HepG2 (cell line): ENCODE data around the gene FOCAD. TPM values are rescaled to one million over a fixed set of nuclear protein-coding genes. Genes with fewer than 3 reads are reported as not detected.
A peak's percentile ranks its signal among the peaks of the same experiment; 100 is the strongest.

ENCODE experiments used
- ATF1 ChIP-seq: IDR thresholded peaks from 2 replicates; pipeline ENCODE4 v1.6.1; 2016; ENCODE audit warnings: mild to moderate bottlenecking, control low read depth
- CREM ChIP-seq, 2 experiments: sonication (generic) in 1 of 2; formaldehyde crosslinking in 1 of 2; IDR thresholded peaks; 2 replicates each; pipeline versions ENCODE4 v1.4.0 to v1.6.1; 2016 to 2020; ENCODE audit warnings: antibody characterized with exemption in 1 of 2, mild to moderate bottlenecking in 1 of 2, missing genetic modification reagents in 1 of 2
- E2F2 ChIP-seq: sonication (generic); formaldehyde crosslinking; IDR thresholded peaks from 2 replicates; pipeline ENCODE4 v1.4.0; 2020; ENCODE audit warnings: missing genetic modification reagents, borderline replicate concordance
- ELF4 ChIP-seq: sonication (generic); formaldehyde crosslinking; IDR thresholded peaks from 2 replicates; pipeline ENCODE4 v1.5.0; 2020; ENCODE audit warnings: missing genetic modification reagents, mild to moderate bottlenecking, moderate library complexity, borderline replicate concordance
- FOSL1 ChIP-seq: sonication (generic); formaldehyde crosslinking; IDR thresholded peaks from 2 replicates; pipeline ENCODE4 v1.9.0; 2021; ENCODE audit warnings: missing genetic modification reagents, borderline replicate concordance
- GABPB1 ChIP-seq: IDR thresholded peaks from 2 replicates; pipeline ENCODE4 v1.6.1; 2016; ENCODE audit warnings: mild to moderate bottlenecking, missing genetic modification reagents, moderate library complexity, missing compliant biosample characterization
- GTF2F1 ChIP-seq: fragments of 150-350 bp; IDR thresholded peaks from 2 replicates; pipeline ENCODE4 v1.6.1; 2014; ENCODE audit warnings: low read length
- KDM1A ChIP-seq: IDR thresholded peaks from 2 replicates; pipeline ENCODE4 v1.6.1; 2016; ENCODE audit warnings: missing compliant biosample characterization
- KDM2A ChIP-seq: sonication (generic); formaldehyde crosslinking; IDR thresholded peaks from 2 replicates; pipeline ENCODE4 v1.4.0; 2020; ENCODE audit warnings: low read depth, missing genetic modification reagents, borderline replicate concordance
- MAFK ChIP-seq, 2 experiments: IDR thresholded peaks in 1 of 2; conservative IDR thresholded peaks in 1 of 2; 2 replicates each; pipeline ENCODE4 v1.6.1; 2011; ENCODE audit warnings: improper control_type of control experiment in 2 of 2, low read length in 2 of 2
- MED1 ChIP-seq: sonication (generic); formaldehyde crosslinking; IDR thresholded peaks from 2 replicates; pipeline ENCODE4 v1.4.0; 2020; ENCODE audit warnings: missing genetic modification reagents
- MIXL1 ChIP-seq: IDR thresholded peaks from 2 replicates; pipeline ENCODE4 v1.6.1; 2016
- NCOA5 ChIP-seq: sonication (generic); formaldehyde crosslinking; IDR thresholded peaks from 2 replicates; pipeline ENCODE4 v1.4.0; 2020; ENCODE audit warnings: missing genetic modification reagents
- PTBP1 ChIP-seq: fragments of 200-400 bp; formaldehyde crosslinking; IDR thresholded peaks from 2 replicates; pipeline ENCODE4 v1.6.1; 2018; ENCODE audit warnings: low read length, low read depth; ENCODE audit not compliant: poor library complexity, severe bottlenecking
- RARG ChIP-seq: sonication (generic); formaldehyde crosslinking; IDR thresholded peaks from 2 replicates; pipeline ENCODE4 v1.4.0; 2020; ENCODE audit warnings: low read depth, mild to moderate bottlenecking, missing genetic modification reagents
- RBM22 ChIP-seq: fragments of 200-400 bp; formaldehyde crosslinking; optimal IDR thresholded peaks from 2 replicates; pipeline ENCODE3; 2017; ENCODE audit warnings: mild to moderate bottlenecking, low read length, moderate library complexity
- RXRB ChIP-seq: IDR thresholded peaks from 2 replicates; pipeline ENCODE4 v1.6.1; 2016; ENCODE audit warnings: borderline replicate concordance, missing genetic modification reagents, missing compliant biosample characterization
- SALL1 ChIP-seq: sonication (generic); formaldehyde crosslinking; IDR thresholded peaks from 2 replicates; pipeline ENCODE4 v1.8.0; 2022; ENCODE audit warnings: mild to moderate bottlenecking, missing genetic modification reagents
- SMAD3 ChIP-seq: sonication (generic); formaldehyde crosslinking; IDR thresholded peaks from 2 replicates; pipeline ENCODE4 v1.4.0; 2020; ENCODE audit warnings: missing genetic modification reagents
- SOX6 ChIP-seq, 2 experiments: fragments of 450-650 bp in 1 of 2; sonication (generic) in 1 of 2; formaldehyde crosslinking in 1 of 2; IDR thresholded peaks; 2 replicates each; pipeline versions ENCODE4 v1.4.0 to v1.6.1; 2017 to 2020; ENCODE audit warnings: antibody characterized with exemption in 1 of 2, mild to moderate bottlenecking in 1 of 2, missing genetic modification reagents in 1 of 2
- SUZ12 ChIP-seq: fragments of 150-350 bp; IDR thresholded peaks from 2 replicates; pipeline ENCODE4 v1.6.1; 2014; ENCODE audit warnings: low read depth, low read length
- TAF1 ChIP-seq: sonication (generic); formaldehyde crosslinking; IDR thresholded peaks from 2 replicates; pipeline ENCODE4 v1.4.0; 2020; ENCODE audit warnings: missing genetic modification reagents
- TCF7 ChIP-seq: sonication (generic); IDR thresholded peaks from 2 replicates; pipeline ENCODE4 v1.6.1; 2016; ENCODE audit warnings: antibody characterized with exemption, low read depth
- ZC3H13 ChIP-seq: sonication (generic); formaldehyde crosslinking; IDR thresholded peaks from 2 replicates; pipeline ENCODE4 v1.8.1; 2023; ENCODE audit warnings: mild to moderate bottlenecking, missing genetic modification reagents, moderate library complexity
- ZFP36L1 ChIP-seq: sonication (generic); formaldehyde crosslinking; IDR thresholded peaks from 2 replicates; pipeline ENCODE4 v1.8.0; 2022; ENCODE audit warnings: mild to moderate bottlenecking, missing genetic modification reagents, moderate library complexity
- ZNF549 ChIP-seq: sonication (generic); formaldehyde crosslinking; IDR thresholded peaks from 2 replicates; pipeline ENCODE4 v1.5.0; 2020; ENCODE audit warnings: missing genetic modification reagents
- ZNF572 ChIP-seq: sonication (generic); formaldehyde crosslinking; IDR thresholded peaks from 2 replicates; pipeline ENCODE4 v1.5.1; 2020; ENCODE audit warnings: mild to moderate bottlenecking, missing genetic modification reagents
- ZNF614 ChIP-seq: IDR thresholded peaks from 2 replicates; pipeline ENCODE4 v1.6.1; 2018; ENCODE audit warnings: missing biosample characterization, missing genetic modification reagents, inconsistent platforms, borderline replicate concordance
- ZNF616 ChIP-seq: sonication (generic); formaldehyde crosslinking; IDR thresholded peaks from 2 replicates; pipeline ENCODE4 v1.5.0; 2020; ENCODE audit warnings: low read depth, mild to moderate bottlenecking, missing genetic modification reagents
- ZNF678 ChIP-seq: sonication (generic); formaldehyde crosslinking; IDR thresholded peaks from 2 replicates; pipeline ENCODE4 v1.4.0; 2020; ENCODE audit warnings: mild to moderate bottlenecking, missing genetic modification reagents
- ZNF790 ChIP-seq: sonication (generic); formaldehyde crosslinking; IDR thresholded peaks from 2 replicates; pipeline ENCODE4 v1.8.0; 2022; ENCODE audit warnings: missing genetic modification reagents, mild to moderate bottlenecking, borderline replicate concordance
- ZNF878 ChIP-seq: sonication (generic); formaldehyde crosslinking; IDR thresholded peaks from 2 replicates; pipeline ENCODE4 v1.8.1; 2023; ENCODE audit warnings: mild to moderate bottlenecking, missing genetic modification reagents, moderate library complexity
- ZSCAN20 ChIP-seq: sonication (generic); formaldehyde crosslinking; IDR thresholded peaks from 2 replicates; pipeline ENCODE4 v1.4.0; 2020; ENCODE audit warnings: missing genetic modification reagents, mild to moderate bottlenecking, borderline replicate concordance
- polyA plus RNA-seq, 8 experiments: library from polyadenylated mRNA; depleted of rRNA in 3 of 8; stranded (reverse) in 7 of 8; unstranded in 1 of 8; fragments of >200 nt; fragmentation: Illumina TruSeq in 4 of 8; extraction: Trizol in 4 of 8; gene quantifications; 2 replicates each; pipeline versions ENCODE4 v1.2.1 to v1.2.3, GENCODE V29; 2011 to 2016; ENCODE audit warnings: low read depth in 4 of 8, missing spikeins in 1 of 8, mixed read lengths in 1 of 8; ENCODE audit not compliant: insufficient read depth in 1 of 8
- total RNA-seq, 5 experiments: library from RNA; depleted of rRNA; stranded (reverse); fragments of >200 nt; fragmentation: Illumina TruSeq; extraction: Trizol; gene quantifications; 2 replicates each; pipeline ENCODE4 v1.2.3, GENCODE V29; 2016; ENCODE audit warnings: low read depth in 1 of 5

The FOCAD gene
- total and polyA plus RNA-seq, 2 of the 13 experiments (the other 11 are each of a cell fraction or from before 2014, with no cell fraction given): 18.0 to 31.1 TPM

DNA sequence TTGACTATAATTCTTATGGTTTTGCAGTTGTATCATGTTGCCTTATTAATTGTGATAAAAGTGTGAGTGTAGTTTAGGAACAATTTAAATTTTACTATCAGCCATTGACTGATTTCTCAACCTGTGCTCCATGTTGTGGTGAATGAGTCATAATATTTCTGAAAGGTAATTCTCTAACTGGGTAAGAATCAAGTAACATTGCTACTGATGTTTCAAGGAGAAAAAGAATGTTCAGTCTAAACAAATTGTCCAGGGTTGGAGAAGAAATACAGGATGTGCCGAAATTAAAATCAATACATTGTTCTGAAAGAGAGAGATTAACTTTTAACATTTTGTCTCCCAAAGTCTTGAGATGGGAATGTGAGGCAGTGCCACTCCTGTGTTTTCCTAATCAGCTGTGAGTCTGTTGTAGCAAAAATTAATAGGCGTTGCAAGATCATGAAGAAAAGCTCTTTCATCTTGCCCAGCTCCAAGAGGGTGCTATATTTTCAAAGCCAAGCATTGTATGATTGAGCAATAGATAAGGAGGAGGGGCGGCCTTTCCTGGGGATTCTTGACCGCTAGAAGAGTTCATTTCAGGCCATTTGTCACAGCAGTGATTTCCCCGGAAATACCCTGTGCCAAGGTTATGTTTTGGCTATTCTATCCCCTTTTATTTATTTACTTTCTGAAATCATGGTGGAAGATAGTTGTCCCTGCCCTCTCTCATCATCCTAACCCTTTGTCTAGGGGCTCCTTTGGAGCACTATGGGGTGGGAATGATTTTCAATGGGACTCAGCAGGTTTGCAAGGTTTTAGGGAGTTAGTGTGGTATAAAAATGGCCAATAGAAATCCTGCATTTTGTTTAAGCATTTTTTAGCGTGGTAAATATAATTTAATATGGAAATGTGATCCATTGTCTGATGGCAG is 151.6 kb downstream of the FOCAD start (continued):
- TF ChIP-seq GTF2F1: no peak
- TF ChIP-seq ZNF616 (CRISPR knock-in tag): no peak
- TF ChIP-seq ZNF790 (CRISPR knock-in tag): no peak
- no peak for TF ChIP-seq NCOA5 (CRISPR knock-in tag)
- no peak for TF ChIP-seq ELF4 (CRISPR knock-in tag)
- no peak for TF ChIP-seq KDM2A (CRISPR knock-in tag)
- TF ChIP-seq ZNF549 (CRISPR knock-in tag): no peak
- TF ChIP-seq PTBP1: no peak
- no peak for TF ChIP-seq ZNF572 (CRISPR knock-in tag)
- peak; percentile 100 for TF ChIP-seq RXRB (CRISPR knock-in tag)
- no peak for TF ChIP-seq SUZ12
- TF ChIP-seq RBM22: no peak
- TF ChIP-seq E2F2 (CRISPR knock-in tag): no peak
- no peak for TF ChIP-seq RARG
- peak; percentile 71; the same call in 1 of the 2 replicates for TF ChIP-seq ZNF614
- peak; percentile 83 for TF ChIP-seq MED1 (CRISPR knock-in tag)
- TF ChIP-seq ZNF878 (CRISPR knock-in tag): peak; percentile 62; the same call in 1 of the 2 replicates
- no peak for TF ChIP-seq KDM1A (CRISPR knock-in tag)
- no peak for TF ChIP-seq MAFK (conservative IDR thresholded peaks at IDR 0.05 in 1 of 2, IDR thresholded peaks at IDR 0.05 in 1 of 2; ENCODE audit: low read length in 2 of 2)
- TF ChIP-seq MIXL1 (CRISPR knock-in tag): 0 out of 2 replicates have a peak, but pooled peaks have one; percentile 14
- TF ChIP-seq ATF1 (CRISPR knock-in tag): peak; percentile 52; the same call in 1 of the 2 replicates
- peak; percentile 84 for TF ChIP-seq TCF7
- peak; percentile 64; the same call in 1 of the 2 replicates for TF ChIP-seq SMAD3 (CRISPR knock-in tag)
- TF ChIP-seq SOX6 (IDR thresholded peaks at IDR 0.05): no peak
- TF ChIP-seq SOX6 (CRISPR knock-in tag; IDR thresholded peaks at IDR 0.05): peak; percentile 93
- TF ChIP-seq CREM (IDR thresholded peaks at IDR 0.05): peak; percentile 70; the same call in 1 of the 2 replicates
- TF ChIP-seq CREM (CRISPR knock-in tag; IDR thresholded peaks at IDR 0.05): no peak
- TF ChIP-seq ZSCAN20 (CRISPR knock-in tag): no peak
- no peak for TF ChIP-seq ZNF678
- no peak for TF ChIP-seq TAF1
- TF ChIP-seq ZFP36L1 (CRISPR knock-in tag): no peak
- no peak for TF ChIP-seq ZC3H13 (CRISPR knock-in tag)
- TF ChIP-seq GABPB1 (CRISPR knock-in tag): no peak
- TF ChIP-seq FOSL1 (CRISPR knock-in tag): no peak
- TF ChIP-seq SALL1 (CRISPR knock-in tag): peak; percentile 80; the same call in 1 of the 2 replicates
